ENCODE results near the gene DOCK9.

GRCh38 chr13:98775386-98775785 is 202.5 kb downstream of the DOCK9 start:
- TF ChIP-seq CTCF (IDR thresholded peaks at IDR 0.05), result no peak
- TF ChIP-seq YY1 (IDR thresholded peaks at IDR 0.05; ENCODE audit: low read depth), result no peak

Measured in SK-N-SH (cell line).